WTC11 (cell line): ENCODE measurements around the gene NLGN1. TPM values are rescaled to one million over a fixed set of nuclear protein-coding genes. Genes with fewer than 3 reads are reported as not detected.

Experiments used
- ATAC-seq: fragments of 200-7000 bp; cut with Tn5 transposase; 2 replicates; pipeline ENCODE4 v1.10.0; 2021; ENCODE audit warnings: mild to moderate bottlenecking, moderate library complexity
- CTCF ChIA-PET: fragments of 300-600 bp; sonication (Branson Sonifier 250); formaldehyde crosslinking; loops from one replicate; lab custom pipeline; 2021; ENCODE audit warnings: antibody characterized with exemption; lab: Charles Lee
- POLR2A ChIA-PET: fragments of 350-600 bp; sonication (Branson Sonifier 250); formaldehyde crosslinking; loops from one replicate; lab custom pipeline; 2021; ENCODE audit warnings: antibody characterized with exemption; lab: Charles Lee
- DNase-seq: peaks from one replicate; pipeline ENCODE4 v3.0.0; 2021; ENCODE audit warnings: low spot score
- H3K27ac Mint-ChIP-seq: 2 replicates; pipeline ENCODE4 v1.8.0; 2021; ENCODE audit warnings: mixed read lengths
- H3K27me3 Mint-ChIP-seq: 2 replicates; pipeline ENCODE4 v1.8.0; 2021; ENCODE audit warnings: low read depth, mild to moderate bottlenecking, moderate library complexity, mixed read lengths
- H3K36me3 Mint-ChIP-seq: 2 replicates; pipeline ENCODE4 v1.8.0; 2021; ENCODE audit warnings: mixed read lengths
- H3K4me1 Mint-ChIP-seq: 2 replicates; pipeline ENCODE4 v1.8.0; 2022; ENCODE audit warnings: mixed read lengths
- H3K4me3 Mint-ChIP-seq: 2 replicates; pipeline ENCODE4 v1.8.0; 2021; ENCODE audit warnings: mild to moderate bottlenecking, moderate library complexity, mixed read lengths
- H3K9me3 Mint-ChIP-seq: 2 replicates; pipeline ENCODE4 v1.8.0; 2021; ENCODE audit warnings: mixed read lengths
- ATF1 ChIP-seq: sonication (generic); formaldehyde crosslinking; IDR thresholded peaks from 2 replicates; pipeline ENCODE4 v1.8.1; 2023; ENCODE audit warnings: mild to moderate bottlenecking, moderate library complexity, missing genetic modification reagents
- CREB1 ChIP-seq: sonication (generic); formaldehyde crosslinking; IDR thresholded peaks from 2 replicates; pipeline ENCODE4 v1.8.0; 2023; ENCODE audit warnings: mild to moderate bottlenecking, missing genetic modification reagents
- ELF4 ChIP-seq: sonication (generic); formaldehyde crosslinking; IDR thresholded peaks from 2 replicates; pipeline ENCODE4 v1.8.1; 2022; ENCODE audit warnings: low read depth, mild to moderate bottlenecking, moderate library complexity, missing genetic modification reagents
- EMX1 ChIP-seq: fragments of 250-450 bp; sonication (Bioruptor Pico); IDR thresholded peaks from 2 replicates; pipeline ENCODE4 v1.8.0; 2021; ENCODE audit warnings: mild to moderate bottlenecking
- HMGA2 ChIP-seq: fragments of 250-450 bp; sonication (Bioruptor Pico); IDR thresholded peaks from 2 replicates; pipeline ENCODE4 v1.4.0; 2021; ENCODE audit warnings: mild to moderate bottlenecking, moderate library complexity
- MLX ChIP-seq: sonication (generic); formaldehyde crosslinking; IDR thresholded peaks from 2 replicates; pipeline ENCODE4 v1.8.1; 2023; ENCODE audit warnings: mild to moderate bottlenecking, missing genetic modification reagents, moderate library complexity
- MYBL2 ChIP-seq: sonication (generic); formaldehyde crosslinking; IDR thresholded peaks from 2 replicates; pipeline ENCODE4 v1.8.1; 2023; ENCODE audit warnings: mild to moderate bottlenecking, moderate library complexity, missing genetic modification reagents
- NFATC4 ChIP-seq: fragments of 250-450 bp; sonication (Bioruptor Pico); IDR thresholded peaks from 2 replicates; pipeline ENCODE4 v1.9.0; 2021; ENCODE audit warnings: mild to moderate bottlenecking
- NR1H2 ChIP-seq: sonication (generic); formaldehyde crosslinking; IDR thresholded peaks from 2 replicates; pipeline ENCODE4 v1.9.0; 2021; ENCODE audit warnings: mild to moderate bottlenecking, moderate library complexity, missing genetic modification reagents
- NR3C1 ChIP-seq: sonication (generic); formaldehyde crosslinking; conservative IDR thresholded peaks from 2 replicates; pipeline ENCODE4 v1.8.1; 2023; ENCODE audit warnings: low read depth, mild to moderate bottlenecking, missing genetic modification reagents
- OVOL2 ChIP-seq: fragments of 250-450 bp; sonication (Bioruptor Pico); IDR thresholded peaks from 2 replicates; pipeline ENCODE4 v1.9.0; 2021; ENCODE audit warnings: mild to moderate bottlenecking, borderline replicate concordance
- RELA ChIP-seq: sonication (generic); formaldehyde crosslinking; IDR thresholded peaks from 2 replicates; pipeline ENCODE4 v1.8.1; 2022; ENCODE audit warnings: missing genetic modification reagents, mild to moderate bottlenecking, borderline replicate concordance
- SP1 ChIP-seq: sonication (generic); formaldehyde crosslinking; conservative IDR thresholded peaks from 2 replicates; pipeline ENCODE4 v1.8.1; 2022; ENCODE audit warnings: missing genetic modification reagents
- TEAD1 ChIP-seq: sonication (generic); formaldehyde crosslinking; IDR thresholded peaks from 2 replicates; pipeline ENCODE4 v1.8.0; 2022; ENCODE audit warnings: mild to moderate bottlenecking, missing genetic modification reagents
- TEAD4 ChIP-seq: sonication (generic); formaldehyde crosslinking; IDR thresholded peaks from 2 replicates; pipeline ENCODE4 v1.8.0; 2022; ENCODE audit warnings: mild to moderate bottlenecking, missing genetic modification reagents
- ZNF138 ChIP-seq: sonication (generic); formaldehyde crosslinking; conservative IDR thresholded peaks from 2 replicates; pipeline ENCODE4 v1.8.1; 2022; ENCODE audit warnings: mild to moderate bottlenecking, moderate library complexity, missing genetic modification reagents
- ZNF232 ChIP-seq: sonication (generic); formaldehyde crosslinking; IDR thresholded peaks from 2 replicates; pipeline ENCODE4 v1.8.0; 2022; ENCODE audit warnings: mild to moderate bottlenecking, missing genetic modification reagents
- ZNF317 ChIP-seq: sonication (generic); formaldehyde crosslinking; IDR thresholded peaks from 2 replicates; pipeline ENCODE4 v1.8.1; 2023; ENCODE audit warnings: low read depth, mild to moderate bottlenecking, moderate library complexity, missing genetic modification reagents, borderline replicate concordance
- ZNF416 ChIP-seq: fragments of 250-450 bp; sonication (Bioruptor Pico); IDR thresholded peaks from 2 replicates; pipeline ENCODE4 v1.9.0; 2021; ENCODE audit warnings: mild to moderate bottlenecking, inconsistent platforms
- ZNF423 ChIP-seq: fragments of 250-450 bp; sonication (Bioruptor Pico); IDR thresholded peaks from 2 replicates; pipeline ENCODE4 v2.1.2; 2022; ENCODE audit warnings: mild to moderate bottlenecking, moderate library complexity
- ZNF671 ChIP-seq: fragments of 250-450 bp; sonication (Bioruptor Pico); IDR thresholded peaks from 2 replicates; pipeline ENCODE4 v1.8.0; 2021; ENCODE audit warnings: mild to moderate bottlenecking
- total RNA-seq: library from RNA; stranded (reverse); gene quantifications from 3 replicates; pipeline ENCODE4 v1.2.3, GENCODE V29; 2021
- TF ChIP-seq, protein P1 (sequence below): sonication (generic); formaldehyde crosslinking; IDR thresholded peaks from 2 replicates; pipeline ENCODE4 v1.8.0; 2022; ENCODE audit warnings: mild to moderate bottlenecking, missing genetic modification reagents
- TF ChIP-seq, protein P2 (sequence below): sonication (generic); formaldehyde crosslinking; IDR thresholded peaks from 2 replicates; pipeline ENCODE4 v1.8.0; 2022; ENCODE audit warnings: mild to moderate bottlenecking, missing genetic modification reagents
- TF ChIP-seq, protein P3 (sequence below): fragments of 250-450 bp; sonication (Bioruptor Pico); IDR thresholded peaks from 2 replicates; pipeline ENCODE4 v1.9.0; 2021; ENCODE audit warnings: moderate library complexity, mild to moderate bottlenecking, inconsistent platforms, borderline replicate concordance
- TF ChIP-seq, protein P4 (sequence below): sonication (generic); formaldehyde crosslinking; IDR thresholded peaks from 2 replicates; pipeline ENCODE4 v1.8.1; 2023; ENCODE audit warnings: mild to moderate bottlenecking, missing genetic modification reagents, borderline replicate concordance
- TF ChIP-seq, protein P5 (sequence below): fragments of 250-450 bp; sonication (Bioruptor Pico); IDR thresholded peaks from 2 replicates; pipeline ENCODE4 v2.1.2; 2022; ENCODE audit warnings: mild to moderate bottlenecking, moderate library complexity

Gene NLGN1
- total RNA-seq, 1 experiment from 2014 or later = 12.4 TPM

GRCh38 chr3:174308736-174309135 is 911.2 kb downstream of the NLGN1 start:
- H3K36me3 Mint-ChIP-seq = no peaks in the 10 kb centered on the region
- POLR2A ChIA-PET = no interaction called here
- H3K4me1 Mint-ChIP-seq = peaks cover 12% of the 10 kb centered on the region

DNA sequence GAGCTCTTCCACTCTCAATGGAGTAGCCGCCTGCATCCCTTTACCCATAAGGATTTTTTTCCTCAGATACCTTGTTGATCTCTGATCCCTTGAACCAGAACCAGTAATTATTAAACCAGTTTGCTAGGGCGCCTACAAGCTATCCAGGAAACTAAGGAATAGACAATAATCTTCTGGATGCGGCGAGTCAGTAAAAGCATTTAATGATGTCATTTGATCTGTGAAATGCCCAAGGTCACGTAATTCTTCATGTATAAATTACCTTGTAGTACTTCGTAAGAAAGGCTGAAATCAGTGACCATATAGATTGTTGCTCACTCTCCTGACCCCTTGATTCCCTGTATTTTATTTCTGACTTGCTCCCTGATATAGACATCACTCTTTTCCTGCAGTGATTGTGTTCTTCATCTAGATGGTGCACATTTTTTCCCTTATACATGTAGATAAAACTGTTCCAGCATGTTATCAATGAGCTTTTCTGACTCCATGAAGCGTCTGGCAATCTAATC is 913.0 kb downstream of the NLGN1 start:
- Mint-ChIP-seq H3K27me3 (no peaks in the 10 kb centered on the region; the same call in 1 of the 2 replicates), H3K36me3 (no peaks in the 10 kb centered on the region), H3K4me1 (no peaks in the 10 kb centered on the region), H3K27ac (no peak overlapping the region), H3K9me3 (peaks cover 8% of the 10 kb centered on the region), H3K4me3 (no peak overlapping the region)
- ChIA-PET POLR2A (no interaction called here), CTCF (no interaction called here)
- TF ChIP-seq ELF4 = no peak
- TF ChIP-seq, protein P1, sequence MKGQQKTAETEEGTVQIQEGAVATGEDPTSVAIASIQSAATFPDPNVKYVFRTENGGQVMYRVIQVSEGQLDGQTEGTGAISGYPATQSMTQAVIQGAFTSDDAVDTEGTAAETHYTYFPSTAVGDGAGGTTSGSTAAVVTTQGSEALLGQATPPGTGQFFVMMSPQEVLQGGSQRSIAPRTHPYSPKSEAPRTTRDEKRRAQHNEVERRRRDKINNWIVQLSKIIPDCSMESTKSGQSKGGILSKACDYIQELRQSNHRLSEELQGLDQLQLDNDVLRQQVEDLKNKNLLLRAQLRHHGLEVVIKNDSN (CRISPR knock-in tag) = no peak
- TF ChIP-seq SP1 (CRISPR knock-in tag) = no peak
- TF ChIP-seq MYBL2 (CRISPR knock-in tag) = no peak
- TF ChIP-seq TEAD4 (CRISPR knock-in tag) = no peak
- no peak for TF ChIP-seq RELA (CRISPR knock-in tag)
- TF ChIP-seq ZNF671 (CRISPR knock-in tag) = no peak
- no peak for DNase-seq
- no peak for ATAC-seq

More at GRCh38 chr3:174308736-174309135, 911.2 kb downstream of the NLGN1 start:
- Mint-ChIP-seq H3K27ac (no peak overlapping the region), H3K9me3 (peaks cover 8% of the 10 kb centered on the region), H3K27me3 (no peaks in the 10 kb centered on the region; the same call in 1 of the 2 replicates), H3K4me3 (no peak overlapping the region)
- CTCF ChIA-PET = no interaction called here
- TF ChIP-seq, protein P2, sequence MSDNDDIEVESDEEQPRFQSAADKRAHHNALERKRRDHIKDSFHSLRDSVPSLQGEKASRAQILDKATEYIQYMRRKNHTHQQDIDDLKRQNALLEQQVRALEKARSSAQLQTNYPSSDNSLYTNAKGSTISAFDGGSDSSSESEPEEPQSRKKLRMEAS (CRISPR knock-in tag) = no peak
- TF ChIP-seq ATF1 (CRISPR knock-in tag) = no peak
- TF ChIP-seq ZNF138 (CRISPR knock-in tag) = no peak
- TF ChIP-seq HMGA2 = no peak
- no peak for TF ChIP-seq ZNF317
- no peak for TF ChIP-seq ZNF232 (CRISPR knock-in tag)
- no peak for TF ChIP-seq SP1 (CRISPR knock-in tag)
- TF ChIP-seq, protein P3, sequence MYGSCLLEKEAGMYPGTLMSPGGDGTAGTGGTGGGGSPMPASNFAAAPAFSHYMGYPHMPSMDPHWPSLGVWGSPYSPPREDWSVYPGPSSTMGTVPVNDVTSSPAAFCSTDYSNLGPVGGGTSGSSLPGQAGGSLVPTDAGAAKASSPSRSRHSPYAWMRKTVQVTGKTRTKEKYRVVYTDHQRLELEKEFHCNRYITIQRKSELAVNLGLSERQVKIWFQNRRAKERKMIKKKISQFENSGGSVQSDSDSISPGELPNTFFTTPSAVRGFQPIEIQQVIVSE (CRISPR knock-in tag) = no peak
- no peak for TF ChIP-seq NR1H2 (CRISPR knock-in tag)
- TF ChIP-seq ZNF671 (CRISPR knock-in tag) = no peak
- TF ChIP-seq TEAD1 (CRISPR knock-in tag) = no peak
- TF ChIP-seq ZNF423 (CRISPR knock-in tag) = no peak
- no peak for TF ChIP-seq ZNF416 (CRISPR knock-in tag)
- no peak for TF ChIP-seq OVOL2 (CRISPR knock-in tag)
- no peak for ATAC-seq
- DNase-seq = no peak

DNA sequence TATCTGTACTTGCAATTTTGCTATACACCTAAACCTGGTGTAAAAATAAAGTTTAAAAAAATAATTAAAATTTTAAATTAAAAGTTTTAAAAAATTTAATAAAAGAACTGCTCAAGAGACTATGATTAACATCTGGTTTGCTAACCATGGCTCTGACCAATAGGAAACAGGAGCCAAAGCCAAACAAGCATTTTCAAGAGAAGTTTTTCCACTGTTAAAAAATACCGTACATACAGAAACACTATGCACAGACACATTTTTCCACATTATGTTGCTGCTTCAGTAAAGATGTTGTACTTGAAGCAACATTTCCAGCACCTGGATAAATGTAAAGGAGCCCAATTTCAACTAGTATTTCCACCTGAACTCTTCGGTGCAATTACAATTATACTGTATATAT is 917.7 kb downstream of the NLGN1 start:
- DNase-seq (no peak), ATAC-seq (no peak)
- CTCF ChIA-PET = no interaction called here
- TF ChIP-seq ZNF671 (CRISPR knock-in tag) = no peak
- TF ChIP-seq NFATC4 = no peak
- no peak for TF ChIP-seq SP1 (CRISPR knock-in tag)
- TF ChIP-seq CREB1 (CRISPR knock-in tag) = no peak
- no peak for TF ChIP-seq NR3C1 (CRISPR knock-in tag)
- TF ChIP-seq MLX (CRISPR knock-in tag) = no peak
- no peak for TF ChIP-seq EMX1 (CRISPR knock-in tag)
- TF ChIP-seq, protein P4, sequence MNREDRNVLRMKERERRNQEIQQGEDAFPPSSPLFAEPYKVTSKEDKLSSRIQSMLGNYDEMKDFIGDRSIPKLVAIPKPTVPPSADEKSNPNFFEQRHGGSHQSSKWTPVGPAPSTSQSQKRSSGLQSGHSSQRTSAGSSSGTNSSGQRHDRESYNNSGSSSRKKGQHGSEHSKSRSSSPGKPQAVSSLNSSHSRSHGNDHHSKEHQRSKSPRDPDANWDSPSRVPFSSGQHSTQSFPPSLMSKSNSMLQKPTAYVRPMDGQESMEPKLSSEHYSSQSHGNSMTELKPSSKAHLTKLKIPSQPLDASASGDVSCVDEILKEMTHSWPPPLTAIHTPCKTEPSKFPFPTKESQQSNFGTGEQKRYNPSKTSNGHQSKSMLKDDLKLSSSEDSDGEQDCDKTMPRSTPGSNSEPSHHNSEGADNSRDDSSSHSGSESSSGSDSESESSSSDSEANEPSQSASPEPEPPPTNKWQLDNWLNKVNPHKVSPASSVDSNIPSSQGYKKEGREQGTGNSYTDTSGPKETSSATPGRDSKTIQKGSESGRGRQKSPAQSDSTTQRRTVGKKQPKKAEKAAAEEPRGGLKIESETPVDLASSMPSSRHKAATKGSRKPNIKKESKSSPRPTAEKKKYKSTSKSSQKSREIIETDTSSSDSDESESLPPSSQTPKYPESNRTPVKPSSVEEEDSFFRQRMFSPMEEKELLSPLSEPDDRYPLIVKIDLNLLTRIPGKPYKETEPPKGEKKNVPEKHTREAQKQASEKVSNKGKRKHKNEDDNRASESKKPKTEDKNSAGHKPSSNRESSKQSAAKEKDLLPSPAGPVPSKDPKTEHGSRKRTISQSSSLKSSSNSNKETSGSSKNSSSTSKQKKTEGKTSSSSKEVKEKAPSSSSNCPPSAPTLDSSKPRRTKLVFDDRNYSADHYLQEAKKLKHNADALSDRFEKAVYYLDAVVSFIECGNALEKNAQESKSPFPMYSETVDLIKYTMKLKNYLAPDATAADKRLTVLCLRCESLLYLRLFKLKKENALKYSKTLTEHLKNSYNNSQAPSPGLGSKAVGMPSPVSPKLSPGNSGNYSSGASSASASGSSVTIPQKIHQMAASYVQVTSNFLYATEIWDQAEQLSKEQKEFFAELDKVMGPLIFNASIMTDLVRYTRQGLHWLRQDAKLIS (CRISPR knock-in tag) = no peak
- TF ChIP-seq ZNF416 (CRISPR knock-in tag) = no peak
- TF ChIP-seq, protein P5, sequence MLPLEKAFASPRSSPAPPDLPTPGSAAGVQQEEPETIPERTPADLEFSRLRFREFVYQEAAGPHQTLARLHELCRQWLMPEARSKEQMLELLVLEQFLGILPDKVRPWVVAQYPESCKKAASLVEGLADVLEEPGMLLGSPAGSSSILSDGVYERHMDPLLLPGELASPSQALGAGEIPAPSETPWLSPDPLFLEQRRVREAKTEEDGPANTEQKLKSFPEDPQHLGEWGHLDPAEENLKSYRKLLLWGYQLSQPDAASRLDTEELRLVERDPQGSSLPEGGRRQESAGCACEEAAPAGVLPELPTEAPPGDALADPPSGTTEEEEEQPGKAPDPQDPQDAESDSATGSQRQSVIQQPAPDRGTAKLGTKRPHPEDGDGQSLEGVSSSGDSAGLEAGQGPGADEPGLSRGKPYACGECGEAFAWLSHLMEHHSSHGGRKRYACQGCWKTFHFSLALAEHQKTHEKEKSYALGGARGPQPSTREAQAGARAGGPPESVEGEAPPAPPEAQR (CRISPR knock-in tag) = no peak
- TF ChIP-seq, protein P1 (CRISPR knock-in tag) = no peak
- no peak for TF ChIP-seq ZNF423 (CRISPR knock-in tag)
- H3K27ac Mint-ChIP-seq = no peak overlapping the region
- peaks cover 7% of the 10 kb centered on the region for H3K9me3 Mint-ChIP-seq
- POLR2A ChIA-PET = no interaction called here
- H3K4me3 Mint-ChIP-seq = no peak overlapping the region
- peaks cover 4% of the 10 kb centered on the region; the same call in 1 of the 2 replicates for H3K36me3 Mint-ChIP-seq
- no peaks in the 10 kb centered on the region for H3K27me3 Mint-ChIP-seq
- H3K4me1 Mint-ChIP-seq = peaks cover 17% of the 10 kb centered on the region
